GM12875 (cell line): ENCODE results near the gene CALML5.

Source experiments
- H3K4me3 ChIP-seq: one replicate; pipeline ENCODE4 v1.5.1; 2011; ENCODE audit warnings: low read depth, low read length, control low read depth
- CTCF ChIP-seq: IDR thresholded peaks from 2 replicates; pipeline ENCODE4 v1.5.1; 2011; ENCODE audit warnings: low read depth, mild to moderate bottlenecking, control low read depth, inconsistent platforms, low read length, moderate library complexity, borderline replicate concordance; ENCODE audit not compliant: insufficient read depth

Gene CALML5

GRCh38 chr10:5514226-5514850 lies 15.0 kb upstream of the CALML5 start:
- no peak overlapping the region for H3K4me3 ChIP-seq

GRCh38 chr10:5512881-5513612 lies 13.7 kb upstream of the CALML5 start:
- no peak for TF ChIP-seq CTCF
- no peak overlapping the region for H3K4me3 ChIP-seq

More at GRCh38 chr10:5514226-5514850, 15.0 kb upstream of the CALML5 start:
- no peak for TF ChIP-seq CTCF

GRCh38 chr10:5512331-5512730 lies 13.0 kb upstream of the CALML5 start:
- H3K4me3 ChIP-seq = no peak overlapping the region
- TF ChIP-seq CTCF = no peak

- no peak for TF ChIP-seq CTCF
- no peak overlapping the region for H3K4me3 ChIP-seq
Measured at GRCh38 chr10:5511885-5512280, 12.5 kb upstream of the CALML5 start.

- no peak for TF ChIP-seq CTCF
- no peak overlapping the region for H3K4me3 ChIP-seq
Measured at GRCh38 chr10:5511231-5511884, 12.0 kb upstream of the CALML5 start.

- no peak overlapping the region for H3K4me3 ChIP-seq
- TF ChIP-seq CTCF = no peak
Measured at GRCh38 chr10:5510281-5511072, 11.1 kb upstream of the CALML5 start.
